RWPE2 (cell line): ENCODE measurements around the gene BEST4.
A peak's percentile ranks its signal among the peaks of the same experiment; 100 is the strongest.
"Not testable (repeated sequence)": the region's sequence is repeated elsewhere in the genome, so short reads cannot be mapped to it uniquely, and the experiment has no call there.

Experiments
- ATAC-seq: fragments of 200-7000 bp; cut with Tn5 transposase; 3 replicates; pipeline ENCODE4 v1.9.1; 2021; ENCODE audit warnings: low read depth
- DNase-seq: peaks from one replicate; pipeline ENCODE4 v3.0.0-alpha.2; 2020; ENCODE audit warnings: low spot score
- H3K27ac ChIP-seq: fragments of 450-650 bp; 2 replicates; pipeline ENCODE4 v1.5.1; 2017; ENCODE audit warnings: mild to moderate bottlenecking; ENCODE audit not compliant: poor library complexity, severe bottlenecking
- H3K27me3 ChIP-seq: fragments of 250-450 bp; sonication (Bioruptor Pico); 2 replicates; pipeline ENCODE4 v1.5.1; 2021; ENCODE audit warnings: mild to moderate bottlenecking, moderate library complexity; ENCODE audit not compliant: insufficient read depth, poor library complexity, severe bottlenecking
- H3K36me3 ChIP-seq: fragments of 250-450 bp; sonication (Bioruptor Pico); 2 replicates; pipeline ENCODE4 v1.5.1; 2020; ENCODE audit warnings: low read depth, mild to moderate bottlenecking, moderate library complexity
- H3K4me1 ChIP-seq: fragments of 250-450 bp; sonication (Bioruptor Pico); 2 replicates; pipeline ENCODE4 v1.5.1; 2021; ENCODE audit warnings: mild to moderate bottlenecking, moderate library complexity; ENCODE audit not compliant: insufficient read depth, poor library complexity, severe bottlenecking
- H3K4me3 ChIP-seq: fragments of 250-450 bp; sonication (Bioruptor Pico); 2 replicates; pipeline ENCODE4 v1.5.1; 2021; ENCODE audit warnings: mild to moderate bottlenecking, moderate library complexity; ENCODE audit not compliant: severe bottlenecking
- H3K9me3 ChIP-seq: fragments of 250-450 bp; sonication (Bioruptor Pico); 2 replicates; pipeline ENCODE4 v1.5.1; 2021; ENCODE audit warnings: mild to moderate bottlenecking, moderate library complexity; ENCODE audit not compliant: severe bottlenecking
- TF ChIP-seq, protein P1 (sequence below): fragments of 450-650 bp; IDR thresholded peaks from one replicate; pipeline ENCODE4 v1.5.1; 2017; ENCODE audit warnings: mild to moderate bottlenecking, moderate library complexity; ENCODE audit not compliant: poor library complexity, severe bottlenecking

Gene BEST4

DNA sequence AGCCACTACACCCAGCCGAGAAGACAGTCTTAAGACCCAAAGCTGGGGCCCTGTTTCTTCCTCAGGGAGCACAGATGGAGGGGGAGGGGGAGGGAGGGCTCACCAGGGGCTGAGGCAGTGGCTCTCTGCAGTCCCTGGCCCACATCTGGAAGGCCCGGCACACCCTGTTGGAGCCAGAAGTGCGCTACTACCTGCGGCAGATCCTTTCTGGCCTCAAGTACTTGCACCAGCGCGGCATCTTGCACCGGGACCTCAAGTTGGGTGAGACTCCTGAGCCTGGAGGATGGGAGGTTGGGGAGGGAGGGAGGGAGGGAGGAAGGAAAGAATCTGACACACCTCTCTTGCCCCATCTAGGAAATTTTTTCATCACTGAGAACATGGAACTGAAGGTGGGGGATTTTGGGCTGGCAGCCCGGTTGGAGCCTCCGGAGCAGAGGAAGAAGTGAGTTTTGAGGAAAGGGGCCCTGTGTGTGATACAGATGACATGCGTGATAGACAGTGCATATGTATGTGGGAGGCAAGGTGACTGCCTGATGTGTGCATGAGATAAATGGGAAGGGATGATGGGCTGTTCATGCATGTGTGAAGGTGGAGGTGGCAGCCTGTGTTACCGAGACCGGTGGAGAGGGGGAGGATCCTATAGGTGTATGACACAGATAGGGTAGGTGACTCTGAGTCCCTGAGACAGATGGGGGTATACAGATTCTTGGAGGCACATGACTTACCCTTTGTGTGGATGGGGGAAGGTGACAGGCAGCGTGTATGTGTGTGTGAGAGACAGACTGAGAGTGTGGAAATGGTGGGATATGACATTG, 13.7 kb upstream of the BEST4 start:
- TF ChIP-seq, protein P1, sequence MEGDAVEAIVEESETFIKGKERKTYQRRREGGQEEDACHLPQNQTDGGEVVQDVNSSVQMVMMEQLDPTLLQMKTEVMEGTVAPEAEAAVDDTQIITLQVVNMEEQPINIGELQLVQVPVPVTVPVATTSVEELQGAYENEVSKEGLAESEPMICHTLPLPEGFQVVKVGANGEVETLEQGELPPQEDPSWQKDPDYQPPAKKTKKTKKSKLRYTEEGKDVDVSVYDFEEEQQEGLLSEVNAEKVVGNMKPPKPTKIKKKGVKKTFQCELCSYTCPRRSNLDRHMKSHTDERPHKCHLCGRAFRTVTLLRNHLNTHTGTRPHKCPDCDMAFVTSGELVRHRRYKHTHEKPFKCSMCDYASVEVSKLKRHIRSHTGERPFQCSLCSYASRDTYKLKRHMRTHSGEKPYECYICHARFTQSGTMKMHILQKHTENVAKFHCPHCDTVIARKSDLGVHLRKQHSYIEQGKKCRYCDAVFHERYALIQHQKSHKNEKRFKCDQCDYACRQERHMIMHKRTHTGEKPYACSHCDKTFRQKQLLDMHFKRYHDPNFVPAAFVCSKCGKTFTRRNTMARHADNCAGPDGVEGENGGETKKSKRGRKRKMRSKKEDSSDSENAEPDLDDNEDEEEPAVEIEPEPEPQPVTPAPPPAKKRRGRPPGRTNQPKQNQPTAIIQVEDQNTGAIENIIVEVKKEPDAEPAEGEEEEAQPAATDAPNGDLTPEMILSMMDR = no peak
- no peak for ATAC-seq
- no peaks in the 10 kb centered on the region for H3K27me3 ChIP-seq
- peaks cover 3% of the 10 kb centered on the region for H3K4me1 ChIP-seq
- H3K36me3 ChIP-seq = peaks cover 48% of the 10 kb centered on the region
- no peaks in the 10 kb centered on the region for H3K9me3 ChIP-seq
- peak overlapping the region; percentile 96 for H3K27ac ChIP-seq
- no peak for DNase-seq
- peak overlapping the region; percentile 85 for H3K4me3 ChIP-seq

DNA sequence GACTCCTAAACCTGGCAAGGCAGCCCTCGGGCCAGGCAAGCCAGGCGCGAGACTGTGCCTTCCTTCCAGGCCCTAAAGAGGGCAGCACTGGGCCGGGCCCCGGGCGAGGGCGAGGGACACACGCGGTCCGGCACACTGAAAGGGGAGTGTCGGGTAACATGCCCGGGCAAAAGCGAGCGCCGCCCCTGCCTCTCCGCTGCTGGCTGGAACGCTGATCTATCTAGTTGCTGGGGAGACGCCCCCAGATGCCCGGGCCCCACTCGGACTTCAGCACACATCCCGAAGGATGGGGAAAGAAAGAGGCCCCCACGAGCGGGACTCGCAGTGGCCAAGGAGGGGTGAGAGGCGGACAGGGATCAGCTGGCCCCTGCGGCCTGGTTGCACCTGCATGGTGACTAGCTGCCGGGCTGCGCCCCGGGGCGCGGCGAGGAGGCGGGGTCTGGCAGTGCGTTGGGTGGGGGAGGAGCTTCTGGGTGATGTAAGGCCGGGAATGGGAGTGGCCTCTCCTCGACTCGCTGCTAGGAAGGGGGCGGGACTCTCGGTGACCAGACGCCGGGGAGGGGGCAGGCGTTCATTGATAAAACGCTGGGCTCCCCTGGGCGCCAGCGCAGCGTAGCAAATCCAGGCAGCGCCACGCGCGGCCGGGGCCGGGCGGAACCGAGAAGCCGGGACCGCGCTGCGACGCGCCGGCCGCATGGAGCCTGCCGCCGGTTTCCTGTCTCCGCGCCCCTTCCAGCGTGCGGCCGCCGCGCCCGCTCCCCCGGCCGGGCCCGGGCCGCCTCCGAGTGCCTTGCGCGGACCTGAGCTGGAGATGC, 12.0 kb upstream of the BEST4 start, which contains the start of gene PLK3:
Gene PLK3, plus strand, starts transcription at position 608 of the 815 bp plus-strand sequence. Its CDS starts 87 bp downstream, at position 695.
- DNase-seq = peak; percentile 98
- Histone ChIP-seq H3K9me3 (no peaks in the 10 kb centered on the region), H3K36me3 (peaks cover 36% of the 10 kb centered on the region), H3K4me3 (peak within 1 kb of the TSS; percentile 85), H3K27ac (peak within 1 kb of the TSS; percentile 96), H3K4me1 (no peaks in the 10 kb centered on the region), H3K27me3 (no peaks in the 10 kb centered on the region)
- TF ChIP-seq, protein P1 = peak; percentile 98
- peak; percentile 80 for ATAC-seq

DNA sequence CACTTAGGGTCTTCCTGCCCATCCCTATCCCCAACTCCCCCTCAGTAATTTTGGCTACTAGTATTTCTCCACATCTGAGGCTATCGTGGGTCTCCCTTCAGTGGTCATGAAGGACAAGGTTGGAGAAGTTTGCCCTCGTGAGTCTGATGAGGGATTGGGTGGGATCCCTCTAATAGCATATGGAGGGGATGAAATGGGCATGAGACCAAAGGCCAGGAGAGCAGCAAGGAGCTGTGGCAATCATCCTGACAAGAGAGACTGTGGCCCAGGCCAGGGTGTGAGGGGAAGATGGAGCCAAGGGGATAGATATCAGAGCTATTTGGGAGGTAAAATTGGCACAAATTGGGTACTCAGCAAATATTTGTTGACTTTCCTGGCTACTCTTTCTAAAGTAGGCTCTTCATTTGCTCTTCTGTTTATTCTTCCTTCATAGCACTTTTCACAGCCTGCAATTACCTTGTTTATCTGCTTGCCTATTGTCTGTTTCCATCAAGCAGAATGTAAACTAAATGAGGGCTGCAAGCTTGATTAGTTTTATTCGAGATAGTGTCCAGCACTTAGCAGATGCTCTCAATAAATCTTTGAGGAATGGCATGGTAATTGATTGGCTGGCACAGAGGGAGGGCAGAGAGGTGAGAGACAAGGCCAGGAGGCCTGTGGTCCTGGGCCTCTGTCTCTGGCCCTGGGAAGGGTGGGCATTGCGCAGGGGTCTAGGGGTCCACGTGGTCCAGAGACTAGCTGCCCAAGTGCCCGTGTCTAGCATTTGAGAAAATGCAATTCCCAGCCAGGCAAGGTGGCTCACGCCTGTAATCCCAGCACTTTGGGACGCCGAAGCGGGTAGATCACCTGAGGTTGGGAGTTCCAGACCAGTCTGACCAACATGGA, 10.8 kb upstream of the BEST4 start:
- peak; percentile 31 for DNase-seq
- Histone ChIP-seq H3K4me3 (no peak overlapping the region), H3K27ac (peak overlapping the region; percentile 96)

DNA sequence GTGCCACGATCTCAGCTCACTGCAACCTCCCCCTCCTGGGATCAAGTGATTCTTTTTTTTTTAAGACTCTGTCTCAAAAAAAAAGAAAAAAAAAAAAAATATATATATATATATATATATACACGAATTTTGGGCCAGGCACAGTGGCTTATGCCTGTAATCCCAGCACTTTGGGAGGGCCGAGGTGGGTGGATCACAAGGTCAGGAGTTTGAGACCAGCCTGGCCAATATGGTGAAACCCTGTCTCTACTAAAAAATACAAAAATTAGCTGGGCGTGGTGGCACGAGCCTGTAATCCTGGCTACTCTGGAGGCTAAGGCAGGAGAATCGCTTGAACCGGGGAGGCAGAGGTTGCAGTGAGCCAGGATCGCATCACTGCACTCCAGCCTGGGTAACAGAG, 9.9 kb upstream of the BEST4 start:
- not testable (repeated sequence) for ATAC-seq, H3K4me1 ChIP-seq, H3K4me3 ChIP-seq, H3K27me3 ChIP-seq, H3K27ac ChIP-seq, H3K9me3 ChIP-seq
- peaks cover 17% of the 10 kb centered on the region for H3K36me3 ChIP-seq
- DNase-seq = peak; percentile 3

More for the DNA sequence above, 10.8 kb upstream of the BEST4 start:
- TF ChIP-seq, protein P1 = no peak
- Histone ChIP-seq H3K27me3 (no peaks in the 10 kb centered on the region), H3K4me1 (peaks cover under 1% of the 10 kb centered on the region), H3K36me3 (peaks cover 26% of the 10 kb centered on the region), H3K9me3 (no peaks in the 10 kb centered on the region)
- no peak for ATAC-seq
